Measurements from ENCODE around the gene ALOXE3.

GRCh38 chr17:8120520-8121406, 2.4 kb upstream of the ALOXE3 start:
- TF ChIP-seq, protein P1, sequence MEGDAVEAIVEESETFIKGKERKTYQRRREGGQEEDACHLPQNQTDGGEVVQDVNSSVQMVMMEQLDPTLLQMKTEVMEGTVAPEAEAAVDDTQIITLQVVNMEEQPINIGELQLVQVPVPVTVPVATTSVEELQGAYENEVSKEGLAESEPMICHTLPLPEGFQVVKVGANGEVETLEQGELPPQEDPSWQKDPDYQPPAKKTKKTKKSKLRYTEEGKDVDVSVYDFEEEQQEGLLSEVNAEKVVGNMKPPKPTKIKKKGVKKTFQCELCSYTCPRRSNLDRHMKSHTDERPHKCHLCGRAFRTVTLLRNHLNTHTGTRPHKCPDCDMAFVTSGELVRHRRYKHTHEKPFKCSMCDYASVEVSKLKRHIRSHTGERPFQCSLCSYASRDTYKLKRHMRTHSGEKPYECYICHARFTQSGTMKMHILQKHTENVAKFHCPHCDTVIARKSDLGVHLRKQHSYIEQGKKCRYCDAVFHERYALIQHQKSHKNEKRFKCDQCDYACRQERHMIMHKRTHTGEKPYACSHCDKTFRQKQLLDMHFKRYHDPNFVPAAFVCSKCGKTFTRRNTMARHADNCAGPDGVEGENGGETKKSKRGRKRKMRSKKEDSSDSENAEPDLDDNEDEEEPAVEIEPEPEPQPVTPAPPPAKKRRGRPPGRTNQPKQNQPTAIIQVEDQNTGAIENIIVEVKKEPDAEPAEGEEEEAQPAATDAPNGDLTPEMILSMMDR (IDR thresholded peaks at IDR 0.05), result peak; percentile 47
- TF ChIP-seq EZH2 (IDR thresholded peaks at IDR 0.05) (no peak), EZH2phosphoT487 (IDR thresholded peaks at IDR 0.05) (no peak)

Measured in neural progenitor cell (in vitro differentiated cells).